Activated CD4-positive, alpha-beta T cell treated with anti-CD3 and anti-CD28 coated beads, Interleukin-10, Interleukin-2, amounts not matched to agents 100 ng/mL and 50 ng/mL, durations not matched to agents 16 hours and 8 hours (primary cell): ENCODE measurements around the gene ERGIC1.
"Not testable (repeated sequence)": the region's sequence is repeated elsewhere in the genome, so short reads cannot be mapped to it uniquely, and the experiment has no call there.

ENCODE experiments used
- DNase-seq: peaks from one replicate; pipeline ENCODE4 v3.0.0-alpha.2; 2020

The ERGIC1 gene

DNA sequence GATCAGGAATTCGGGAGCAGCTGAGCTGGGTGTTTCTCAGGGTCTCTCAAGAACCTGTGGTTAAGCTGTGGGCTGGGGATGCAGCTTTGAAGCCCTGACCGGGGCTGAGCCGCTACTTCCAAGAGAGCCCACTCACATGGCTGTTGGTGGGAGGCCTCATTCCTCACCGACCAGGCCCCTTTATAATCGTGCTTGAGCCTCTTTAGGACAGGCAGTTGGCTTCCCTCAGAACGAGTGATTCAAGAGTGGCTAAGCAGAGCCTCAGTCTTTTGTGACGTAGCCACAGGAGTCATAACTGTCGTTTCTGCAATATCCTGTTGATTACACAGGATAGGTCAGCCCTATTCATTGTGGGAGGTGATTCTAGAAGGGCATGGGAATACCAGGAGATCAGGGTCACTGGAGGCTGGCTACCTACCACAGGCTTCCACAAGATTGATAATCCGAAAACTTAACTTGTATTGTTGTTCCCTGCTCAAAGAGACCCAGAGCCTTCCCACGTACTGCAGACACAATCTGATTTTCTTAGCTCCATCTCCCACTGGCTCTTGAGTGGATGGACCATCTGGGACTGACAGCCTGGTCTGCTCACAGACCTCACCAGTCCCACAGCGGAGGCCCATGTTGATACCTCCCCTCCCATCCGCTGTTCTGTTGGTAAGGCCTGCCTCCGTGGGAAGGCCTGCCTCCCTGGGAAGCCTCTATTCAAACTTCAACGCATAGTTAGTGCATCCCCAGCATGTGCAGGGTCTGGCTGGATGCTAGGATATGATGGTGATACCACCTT, 3.0 kb upstream of the ERGIC1 start:
- DNase-seq = no peak

GRCh38 chr5:172832383-172833315, 1.4 kb upstream of the ERGIC1 start:
- DNase-seq = no peak

DNA sequence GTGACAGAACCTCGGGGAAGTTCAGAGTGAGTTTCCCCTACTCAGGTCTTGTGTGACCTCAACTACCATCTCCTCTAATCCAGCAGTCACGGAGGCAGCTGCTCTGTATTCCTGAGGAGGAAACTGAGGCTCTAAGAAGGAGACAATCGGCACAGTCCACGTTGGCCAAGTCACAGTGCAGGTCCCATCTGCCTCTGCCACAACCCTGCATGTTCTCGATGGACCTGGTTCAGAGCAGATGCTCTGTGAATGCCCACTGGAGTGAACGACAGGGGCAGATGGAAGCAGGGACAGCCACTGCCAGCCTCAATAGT, 722 bp upstream of the ERGIC1 start:
- no peak for DNase-seq

DNA sequence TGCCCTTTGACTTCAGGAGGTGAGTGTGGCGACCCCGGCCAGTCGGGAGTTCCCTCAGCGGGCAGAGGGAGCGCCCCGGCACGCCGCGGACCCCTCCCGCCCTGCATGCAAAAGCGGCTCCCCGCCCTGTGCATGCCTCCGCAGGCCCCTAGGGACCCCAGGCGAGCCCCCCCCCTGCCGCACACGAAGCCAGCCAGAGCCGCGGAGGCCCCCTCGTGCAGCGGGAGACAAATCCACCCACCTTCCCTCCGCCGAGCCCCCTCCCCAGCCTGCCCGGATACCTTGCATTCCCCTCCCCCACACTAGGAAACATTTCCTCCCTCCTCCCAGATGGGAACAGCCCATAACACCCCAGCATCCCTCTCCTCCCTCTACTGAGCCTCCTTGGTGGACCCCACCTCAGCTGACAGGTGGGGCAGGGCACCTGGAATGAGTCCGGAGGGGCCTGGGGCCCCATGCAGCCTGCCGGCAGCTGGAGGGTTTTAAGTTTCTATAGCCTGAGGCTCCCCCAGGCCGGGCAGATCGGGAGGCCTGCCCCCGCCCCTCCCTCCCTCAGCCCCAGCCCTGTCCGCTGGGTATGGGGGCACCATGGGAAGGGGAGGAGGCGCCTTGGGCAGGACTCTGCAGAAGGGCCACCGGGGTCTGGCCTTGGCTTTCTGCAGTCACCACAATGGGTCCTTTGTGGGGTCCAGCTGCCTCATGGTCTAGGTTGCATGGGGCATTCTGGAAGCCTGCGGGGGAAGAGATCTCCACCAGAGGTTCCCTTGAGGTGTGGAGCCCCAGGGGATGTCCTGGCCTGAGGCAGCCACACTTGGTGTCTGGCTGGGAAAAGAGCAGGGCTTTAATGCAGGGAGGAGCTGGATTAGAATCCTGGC, 601 bp downstream of the ERGIC1 start:
- DNase-seq = no peak

- DNase-seq = no peak
These were observed 1.4 kb downstream of the ERGIC1 start for GRCh38 chr5:172835290-172835993.

- no peak for DNase-seq
These were observed 1.9 kb downstream of the ERGIC1 start for GRCh38 chr5:172835994-172836356.

DNA sequence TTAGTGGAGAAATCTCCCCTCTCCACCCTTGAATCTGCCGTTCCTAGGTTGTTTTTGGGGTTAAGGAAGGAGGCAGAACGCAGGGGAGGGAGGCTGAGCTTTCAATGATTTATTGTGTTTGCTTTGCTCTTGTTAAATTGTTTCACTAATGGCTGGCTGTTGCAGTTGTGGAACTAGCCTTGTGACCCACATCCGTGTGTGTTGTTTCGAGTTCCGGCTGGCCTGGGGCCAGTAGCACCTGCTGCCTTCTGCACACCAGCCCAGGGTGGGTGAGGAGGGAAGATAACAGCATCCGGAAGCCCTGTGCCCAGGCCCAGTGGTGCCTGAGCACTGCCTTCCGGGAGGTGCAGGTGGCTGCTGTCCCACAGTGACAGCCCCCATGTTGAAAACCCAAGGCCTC, 3.6 kb downstream of the ERGIC1 start:
- DNase-seq = peak; percentile 47

DNA sequence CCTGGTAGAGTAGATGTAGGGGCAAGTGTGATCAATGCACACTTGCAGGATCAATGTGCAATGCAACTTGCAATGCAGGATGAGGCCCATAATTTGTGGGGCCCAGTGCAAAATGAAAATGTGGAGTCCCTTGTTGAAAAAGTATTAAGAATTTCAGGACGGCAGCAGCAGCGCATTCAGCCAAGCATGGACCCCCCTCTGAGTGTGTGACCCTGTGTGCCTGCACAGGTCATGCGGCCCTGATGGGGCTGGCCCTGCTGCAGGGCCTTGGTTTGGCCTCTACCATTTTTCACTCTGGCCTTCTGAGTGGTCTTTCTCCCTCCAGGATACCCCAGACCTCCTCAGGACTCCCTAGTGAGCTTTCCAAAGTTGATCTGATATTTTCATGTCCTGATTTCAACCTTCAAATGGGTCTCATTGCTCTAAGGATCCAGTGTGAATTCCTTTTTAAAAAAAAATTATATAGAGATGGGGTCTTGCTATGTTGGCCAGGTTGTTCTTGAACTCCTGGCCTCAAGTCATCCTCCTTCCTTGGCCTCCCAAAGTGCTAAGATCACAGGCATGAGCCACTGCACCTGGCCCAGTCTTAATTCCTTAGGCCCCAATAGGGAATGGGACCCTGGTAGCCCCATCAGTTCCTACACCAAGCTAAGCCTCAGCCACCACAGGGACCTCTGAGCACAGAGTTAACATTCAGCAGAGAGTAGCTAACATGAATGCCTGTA, 4.3 kb downstream of the ERGIC1 start:
- no peak for DNase-seq

GRCh38 chr5:172839669-172840431, 5.8 kb downstream of the ERGIC1 start:
- DNase-seq = no peak

- no peak for DNase-seq
These were observed 6.5 kb downstream of the ERGIC1 start for GRCh38 chr5:172840432-172841154.

DNA sequence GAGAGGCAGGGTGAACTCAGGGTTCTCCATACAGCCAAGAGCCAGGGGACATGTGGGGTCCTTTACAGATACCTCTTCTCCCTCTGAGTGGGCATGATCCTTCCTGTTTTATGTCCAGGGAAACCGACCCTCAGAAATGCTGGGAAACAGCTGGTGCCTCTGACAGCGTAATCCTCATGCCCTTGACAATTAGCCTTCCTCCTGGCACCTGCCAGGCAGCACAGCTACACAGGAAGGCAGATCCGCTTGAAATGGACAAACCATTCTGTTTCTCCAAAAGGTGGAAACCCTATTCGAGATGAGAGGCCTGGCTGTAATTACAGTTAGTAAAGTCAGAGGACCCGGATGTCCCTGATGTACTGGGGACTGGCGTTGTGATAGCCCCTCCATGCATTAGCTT, 7.2 kb downstream of the ERGIC1 start:
- DNase-seq = no peak

DNA sequence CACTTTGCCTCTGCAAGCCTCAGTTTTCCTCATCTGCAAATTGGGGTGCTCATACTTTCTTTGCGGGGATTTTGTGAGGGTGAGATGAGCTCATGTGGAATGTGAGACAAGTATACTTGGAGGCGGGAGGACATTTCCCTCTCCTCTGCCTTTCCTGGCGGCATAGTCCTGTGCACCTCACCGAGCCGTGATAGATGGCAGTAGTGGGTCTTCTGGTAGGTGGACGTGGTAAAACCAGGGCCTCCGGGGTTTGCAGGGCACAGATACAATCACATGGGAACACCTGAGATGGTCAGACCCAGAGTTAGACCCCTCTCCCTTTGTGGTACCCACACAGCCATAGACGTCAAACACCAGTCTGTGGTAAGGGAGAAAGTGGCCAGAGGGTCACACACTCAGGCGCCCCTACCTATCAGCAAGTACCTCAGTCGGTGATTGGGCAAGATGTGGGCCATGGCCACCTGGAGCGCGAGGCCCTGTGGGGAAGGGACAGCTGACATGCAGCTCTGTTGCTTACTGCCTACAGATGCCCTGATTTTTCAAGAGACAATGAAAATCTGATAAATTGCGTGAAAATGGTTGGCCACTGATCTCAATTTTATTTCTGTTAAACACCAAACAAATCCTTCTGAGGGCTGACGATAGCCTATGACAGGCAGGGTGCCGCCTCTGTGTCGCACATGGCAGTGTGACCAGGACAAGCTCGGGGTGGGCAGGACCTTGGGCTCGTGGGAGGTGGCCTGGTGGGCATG, 9.9 kb downstream of the ERGIC1 start:
- DNase-seq = no peak

- no peak for DNase-seq
These were observed 10.5 kb downstream of the ERGIC1 start for GRCh38 chr5:172844577-172844838.

DNA sequence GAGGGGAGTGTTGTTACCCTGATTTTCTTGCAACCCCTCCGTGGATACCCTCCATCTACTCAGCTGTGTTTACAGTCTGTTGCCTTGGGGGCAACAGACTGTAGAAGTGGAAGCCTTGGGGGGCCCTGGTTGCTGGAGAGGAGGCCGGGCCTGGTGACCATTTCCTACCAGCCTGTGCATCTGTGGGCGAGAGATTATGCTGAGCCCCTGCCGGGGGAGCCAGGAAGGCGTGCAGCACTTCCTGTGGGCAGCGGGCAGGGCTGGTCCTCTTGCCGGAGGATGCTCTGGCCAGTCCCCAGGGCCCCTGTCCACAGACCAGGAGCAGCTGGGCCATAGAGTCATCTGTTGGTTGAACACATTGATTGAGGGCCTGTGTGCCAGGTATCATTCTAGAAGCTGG, 11.1 kb downstream of the ERGIC1 start:
- DNase-seq = no peak

GRCh38 chr5:172845576-172845975, 11.5 kb downstream of the ERGIC1 start:
- no peak for DNase-seq

DNA sequence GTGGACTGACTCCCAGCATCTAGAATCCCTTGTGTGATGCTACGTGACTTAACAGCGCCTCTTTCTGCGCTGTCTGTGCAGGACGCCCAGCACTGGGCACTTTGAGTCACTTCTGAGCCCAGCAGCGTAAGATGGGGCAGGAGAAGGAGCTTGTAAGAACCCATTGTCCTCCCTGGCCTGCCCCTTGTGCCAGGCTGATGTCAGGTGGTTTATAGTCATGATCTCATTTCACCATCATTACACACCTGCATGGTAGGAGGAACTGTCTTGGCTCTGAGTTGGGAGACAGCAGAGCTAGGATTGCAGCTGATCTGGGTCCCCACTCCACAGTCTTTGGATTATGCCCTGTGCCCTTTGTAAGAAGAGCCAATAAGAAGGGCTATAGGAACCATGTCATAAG, 12.2 kb downstream of the ERGIC1 start:
- DNase-seq = no peak

- no peak for DNase-seq
These were observed 12.6 kb downstream of the ERGIC1 start for GRCh38 chr5:172846677-172847076.

DNA sequence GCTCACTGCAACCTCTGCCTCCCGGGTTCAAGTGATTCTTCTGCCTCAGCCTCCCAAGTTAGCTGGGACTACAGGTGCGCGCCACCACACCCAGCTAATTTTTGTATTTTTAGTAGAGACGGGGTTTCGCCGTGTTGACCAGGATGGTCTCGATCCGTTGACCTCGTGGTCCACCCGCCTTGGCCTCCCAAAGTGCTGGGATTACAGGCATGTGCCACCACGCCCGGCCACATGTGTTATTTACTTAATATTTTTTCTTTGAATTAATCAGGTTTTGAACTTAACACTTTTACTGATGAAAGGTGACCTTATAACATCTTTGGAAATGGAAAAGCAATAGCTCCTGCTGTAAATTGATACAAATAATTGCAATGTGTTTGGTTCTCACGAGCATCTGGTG, 13.5 kb downstream of the ERGIC1 start:
- DNase-seq = not testable (repeated sequence)

DNA sequence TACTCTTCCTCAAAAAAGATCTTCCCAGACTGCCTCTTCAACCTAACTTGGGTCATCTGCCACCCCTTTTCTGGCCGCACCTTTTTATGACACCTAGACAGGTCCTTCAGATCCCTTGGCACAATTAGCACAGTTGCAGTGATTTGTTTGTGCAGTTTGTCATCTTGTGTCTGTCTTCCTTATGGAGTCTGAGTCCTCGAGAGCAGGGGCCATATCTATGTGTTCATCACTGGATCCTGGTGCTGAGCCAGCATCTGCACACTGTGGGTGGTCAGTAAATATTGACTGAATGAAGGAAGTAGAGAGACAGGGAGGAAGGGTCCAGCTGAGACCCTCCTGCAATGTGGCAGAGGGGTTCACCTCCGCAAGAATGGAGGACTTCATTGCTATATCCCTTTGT, 14.4 kb downstream of the ERGIC1 start:
- no peak for DNase-seq
